NCI-H2029 (cell line): Measurements from ENCODE around the gene PYCR2.

ENCODE experiments used
- DNase-seq: peaks from one replicate; lab custom pipeline; 2025; lab: John Stamatoyannopoulos, UW

The PYCR2 gene

GRCh38 chr1:225919906-225920305 is 4.1 kb downstream of the PYCR2 start:
- peak; percentile 87 for DNase-seq

GRCh38 chr1:225918280-225918679 is 5.8 kb downstream of the PYCR2 start:
- DNase-seq = no peak

GRCh38 chr1:225917536-225917935 is 6.5 kb downstream of the PYCR2 start:
- no peak for DNase-seq

DNA sequence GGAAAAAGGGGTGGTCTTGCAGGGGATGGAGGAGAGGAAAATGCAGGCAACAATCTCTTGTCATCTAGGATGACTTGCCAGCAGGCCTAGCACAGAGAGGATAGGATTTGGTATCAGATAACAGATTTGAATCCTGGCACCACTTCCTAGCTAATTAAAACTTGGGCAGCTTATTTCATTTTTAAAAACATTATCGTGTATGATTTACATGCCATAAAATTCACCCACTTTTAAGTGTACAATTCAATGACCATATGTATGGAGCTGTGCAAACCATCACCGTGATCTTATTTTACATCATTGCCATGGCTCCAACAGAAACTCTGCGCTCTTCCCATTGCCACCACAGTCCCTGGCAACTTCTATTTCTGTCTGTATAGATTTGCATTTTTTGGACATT is 6.9 kb downstream of the PYCR2 start:
- DNase-seq = no peak

GRCh38 chr1:225915538-225915991 is 8.5 kb downstream of the PYCR2 start:
- DNase-seq = peak; percentile 52

- no peak for DNase-seq
Observed at GRCh38 chr1:225914947-225915346, 9.1 kb downstream of the PYCR2 start.

- DNase-seq = no peak
Observed at GRCh38 chr1:225914391-225914790, 9.7 kb downstream of the PYCR2 start.

- DNase-seq = no peak
Observed at GRCh38 chr1:225911191-225912130, 12.6 kb downstream of the PYCR2 start.

GRCh38 chr1:225909477-225909876 is 14.6 kb downstream of the PYCR2 start:
- DNase-seq = peak; percentile 46

- peak; percentile 88 for DNase-seq
Observed at GRCh38 chr1:225908773-225909172, 15.3 kb downstream of the PYCR2 start.

DNA sequence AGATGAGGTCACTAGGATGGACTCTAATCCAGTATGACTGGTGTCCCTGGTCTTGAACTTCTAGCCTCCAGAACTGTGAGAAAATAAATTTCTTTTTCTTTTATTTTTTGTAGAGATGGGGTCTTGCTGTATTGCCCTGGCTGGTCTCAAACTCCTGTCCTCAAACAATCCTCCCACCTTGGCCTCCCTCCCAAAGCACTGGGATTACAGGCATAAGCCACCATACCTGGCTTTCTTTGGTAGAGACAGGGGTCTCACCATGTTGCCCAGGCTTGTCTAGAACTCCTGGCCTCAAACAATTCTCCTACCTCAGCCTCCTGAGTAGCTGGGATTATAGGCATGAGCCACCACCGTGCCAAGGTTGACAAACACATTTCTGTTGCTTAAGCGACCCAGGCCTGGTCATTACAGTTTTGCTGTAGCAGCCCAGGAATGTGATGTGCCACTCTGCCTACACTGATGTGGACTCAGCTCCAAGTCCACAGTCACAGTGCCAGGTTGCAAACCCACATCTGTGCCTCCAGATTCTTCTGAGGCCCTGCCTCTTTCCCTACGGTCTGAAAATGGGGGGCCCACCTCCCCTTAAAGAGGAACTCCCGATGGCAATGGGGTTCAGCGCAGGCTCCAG is 15.9 kb downstream of the PYCR2 start:
- no peak for DNase-seq

- no peak for DNase-seq
Observed at GRCh38 chr1:225907341-225907740, 16.7 kb downstream of the PYCR2 start.

- DNase-seq = no peak
Observed at GRCh38 chr1:225906467-225906866, 17.6 kb downstream of the PYCR2 start.

- DNase-seq = no peak
Observed at GRCh38 chr1:225903623-225904022, 20.4 kb downstream of the PYCR2 start.

DNA sequence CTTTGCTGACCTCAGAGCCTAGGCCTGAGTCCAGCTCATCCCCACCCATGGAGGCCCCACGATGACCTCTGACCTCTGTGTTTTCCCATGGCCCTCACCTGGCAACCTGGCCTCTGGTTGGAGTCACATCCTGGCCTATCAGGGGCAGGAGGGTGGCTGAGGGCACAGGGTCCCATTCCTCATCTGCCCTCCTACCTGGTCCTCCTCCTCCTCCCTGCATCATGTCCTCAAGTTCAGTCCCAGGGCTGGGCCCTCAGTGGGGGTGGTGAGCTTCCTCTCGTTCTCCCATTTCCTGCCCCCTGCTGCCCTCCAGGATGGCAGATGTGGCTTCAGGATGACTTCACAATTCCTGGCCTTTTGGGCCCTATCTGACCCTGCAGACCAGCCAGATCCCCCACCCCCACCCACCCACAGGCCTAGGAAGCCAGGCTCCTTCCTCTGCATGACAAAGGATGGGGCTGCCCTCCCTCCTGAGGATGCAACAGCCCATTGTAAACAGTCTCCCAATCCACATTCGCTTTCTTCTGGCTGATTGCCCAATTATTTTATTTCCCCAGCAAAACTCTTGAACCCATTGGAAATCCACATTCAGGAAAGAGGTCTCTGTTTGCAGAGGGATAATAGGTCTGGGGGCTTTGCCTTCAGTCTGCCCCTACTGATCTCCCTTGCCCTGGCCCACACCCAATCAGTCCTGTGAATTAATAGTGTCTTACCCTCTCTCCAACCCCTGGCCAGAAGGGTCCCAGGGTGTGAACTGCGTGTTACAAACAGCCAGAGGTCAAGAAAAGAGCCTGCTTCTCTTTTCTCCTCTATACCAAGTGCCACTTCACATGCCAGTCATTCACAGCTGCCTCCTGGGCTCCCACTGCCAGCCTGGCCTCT is 24.8 kb downstream of the PYCR2 start:
- peak; percentile 38 for DNase-seq

DNA sequence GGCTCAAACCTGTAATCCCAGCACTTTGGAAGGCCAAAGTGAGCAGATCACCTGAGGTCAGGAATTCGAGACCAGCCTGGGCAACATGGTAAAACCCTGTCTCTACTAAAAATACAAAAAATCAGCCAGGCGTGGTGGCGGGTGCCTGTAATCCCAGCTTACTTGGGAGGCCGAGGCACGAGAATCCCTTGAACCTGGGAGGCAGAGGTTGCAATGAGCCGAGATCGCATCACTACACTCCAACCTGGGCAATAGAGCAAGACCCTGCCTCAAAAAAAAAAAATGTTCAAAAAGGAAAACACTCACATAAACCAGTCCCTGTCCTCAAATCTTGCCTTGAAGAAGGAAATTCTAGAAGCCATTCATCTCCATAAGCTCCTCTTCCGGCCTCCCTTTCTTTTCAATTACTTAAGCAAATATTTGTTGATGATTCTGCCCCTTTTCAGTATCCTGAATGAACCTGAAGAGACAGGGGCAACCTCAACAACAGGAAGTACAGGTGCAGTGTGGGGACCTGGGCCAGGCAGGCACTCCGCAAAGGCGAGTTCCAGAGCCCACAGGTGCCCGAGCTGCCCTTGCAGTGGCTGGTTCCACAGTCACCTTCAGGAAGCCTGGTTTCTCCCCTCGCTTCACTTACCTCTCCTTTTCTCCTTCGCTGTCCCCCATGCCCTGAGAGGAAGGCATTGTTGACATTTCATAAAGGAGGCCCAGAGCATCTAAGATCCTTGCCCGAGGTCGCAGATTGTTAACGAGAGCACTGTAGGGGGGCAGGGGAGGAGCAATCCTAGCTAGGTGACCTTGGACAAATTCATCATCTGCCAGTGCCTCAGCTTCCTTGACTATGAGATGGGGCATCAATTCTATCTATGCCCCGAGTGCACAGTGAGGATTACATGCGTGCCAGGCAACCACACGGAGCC is 26.2 kb downstream of the PYCR2 start:
- peak; percentile 92 for DNase-seq

- DNase-seq = peak; percentile 84
Observed at GRCh38 chr1:225896937-225897549, 27.0 kb downstream of the PYCR2 start.

DNA sequence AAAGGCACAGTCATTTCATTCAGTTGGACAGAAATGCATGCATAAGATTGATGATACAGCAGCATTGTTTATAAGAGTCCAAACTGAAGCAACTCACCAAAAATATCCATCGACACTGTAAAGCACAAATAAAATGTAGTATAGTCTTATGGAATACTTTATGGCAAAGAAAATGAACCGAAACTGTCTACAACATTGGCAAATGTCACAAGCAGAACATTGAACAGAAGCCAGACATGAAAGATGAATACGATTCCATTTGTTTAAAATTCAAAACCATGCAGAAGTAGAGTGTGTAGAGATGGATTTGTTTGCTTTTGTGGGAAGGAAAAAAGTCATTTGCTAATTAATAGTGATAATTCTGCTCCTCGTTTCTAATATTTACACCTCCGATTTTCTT is 27.6 kb downstream of the PYCR2 start:
- DNase-seq = no peak

DNA sequence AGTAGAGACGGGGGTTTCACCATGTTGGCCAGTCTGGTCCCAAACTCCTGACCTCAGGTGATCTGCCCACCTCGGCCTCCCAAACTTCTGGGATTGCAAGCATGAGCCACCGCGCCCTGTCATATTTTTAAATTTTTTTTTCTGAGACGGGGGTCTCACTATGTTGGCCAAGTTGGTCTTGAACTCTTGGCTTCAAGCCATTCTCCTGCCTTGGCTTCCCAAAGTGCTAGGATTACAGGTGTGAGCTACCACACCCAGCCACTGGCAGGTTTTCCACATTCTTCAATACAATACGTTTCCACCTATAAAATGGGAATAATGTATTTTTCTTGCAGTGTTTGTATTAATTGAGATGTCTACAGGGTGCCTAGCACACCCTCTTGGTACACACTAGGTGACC is 31.7 kb downstream of the PYCR2 start:
- no peak for DNase-seq

- no peak for DNase-seq
Observed at GRCh38 chr1:225891229-225891972, 32.6 kb downstream of the PYCR2 start.
